HG02885 (cell line): Measurements from ENCODE around the gene FAM20B.
A peak's percentile ranks its signal among the peaks of the same experiment; 100 is the strongest.
"Not testable (repeated sequence)": the region's sequence is repeated elsewhere in the genome, so short reads cannot be mapped to it uniquely, and the experiment has no call there.

Experiments used
- ATAC-seq: cut with Tn5 transposase; IDR thresholded peaks from one replicate; pipeline ENCODE4 v1.9.1; 2021; ENCODE audit warnings: mild to moderate bottlenecking; ENCODE audit not compliant: unreplicated experiment, poor library complexity

Gene FAM20B

GRCh38 chr1:179021873-179022272 is 3.8 kb upstream of the FAM20B start:
- no peak for ATAC-seq

- ATAC-seq, result no peak
These were observed 1.6 kb upstream of the FAM20B start for GRCh38 chr1:179023946-179024650.

GRCh38 chr1:179025975-179026812 is 500 bp downstream of the FAM20B start:
- peak; percentile 72 for ATAC-seq

- no peak for ATAC-seq
These were observed 1.3 kb downstream of the FAM20B start for GRCh38 chr1:179026813-179027669.

GRCh38 chr1:179029321-179029759 is 3.6 kb downstream of the FAM20B start:
- ATAC-seq, result no peak

GRCh38 chr1:179030130-179030529 is 4.4 kb downstream of the FAM20B start:
- ATAC-seq, result no peak

GRCh38 chr1:179030683-179031082 is 5.0 kb downstream of the FAM20B start:
- no peak for ATAC-seq

GRCh38 chr1:179031284-179031683 is 5.6 kb downstream of the FAM20B start:
- no peak for ATAC-seq

GRCh38 chr1:179031855-179032513 is 6.3 kb downstream of the FAM20B start:
- no peak for ATAC-seq

- peak; percentile 81 for ATAC-seq
These were observed 9.0 kb downstream of the FAM20B start for GRCh38 chr1:179034720-179035119.

GRCh38 chr1:179036844-179037465 is 11.3 kb downstream of the FAM20B start:
- peak; percentile 67 for ATAC-seq

GRCh38 chr1:179038528-179039281 is 13.0 kb downstream of the FAM20B start:
- no peak for ATAC-seq

- not testable (repeated sequence) for ATAC-seq
These were observed 13.9 kb downstream of the FAM20B start for GRCh38 chr1:179039502-179040174.

- not testable (repeated sequence) for ATAC-seq
These were observed 14.5 kb downstream of the FAM20B start for GRCh38 chr1:179040175-179040551.

GRCh38 chr1:179042087-179042486 is 16.4 kb downstream of the FAM20B start:
- no peak for ATAC-seq

GRCh38 chr1:179042700-179043099 is 17.0 kb downstream of the FAM20B start:
- ATAC-seq, result no peak

- ATAC-seq, result no peak
These were observed 17.6 kb downstream of the FAM20B start for GRCh38 chr1:179043266-179043665.

GRCh38 chr1:179043907-179044306 is 18.2 kb downstream of the FAM20B start:
- ATAC-seq, result no peak
